HEK293 (cell line): Measurements from ENCODE around the gene RETREG2.
"Not testable (repeated sequence)": the region's sequence is repeated elsewhere in the genome, so short reads cannot be mapped to it uniquely, and the experiment has no call there.

Experiments
- CTCF ChIA-PET: fragments of 350-600 bp; formaldehyde crosslinking; extraction: SDS; loops from one replicate; lab custom pipeline; 2021; ENCODE audit warnings: antibody characterized with exemption; lab: Yijun Ruan, JAX
- POLR2A ChIA-PET: fragments of 300-600 bp; formaldehyde crosslinking; extraction: SDS; loops from one replicate; lab custom pipeline; 2020; ENCODE audit warnings: antibody characterized with exemption, inconsistent platforms; lab: Yijun Ruan, JAX
- H3K27ac ChIP-seq: fragments of 200-500 bp; sonication (Bioruptor generic); 2 replicates; pipeline ENCODE4 v1.5.1; 2014; ENCODE audit warnings: low read depth, low read length, control low read depth, inconsistent platforms; ENCODE audit errors: extremely low read depth
- H3K36me3 ChIP-seq, 2 experiments: fragments of 200-500 bp in 1 of 2; sonication (Bioruptor generic) in 1 of 2; 1 replicate in 1 of 2; 2 replicates in 1 of 2; pipeline ENCODE4 v1.5.1; 2014 to 2017; ENCODE audit warnings: inconsistent platforms in 2 of 2, low read length in 2 of 2; ENCODE audit not compliant: control insufficient read depth in 2 of 2, insufficient read depth in 1 of 2
- H3K4me1 ChIP-seq: fragments of 200-500 bp; sonication (Bioruptor generic); 2 replicates; pipeline ENCODE4 v1.5.1; 2014; ENCODE audit warnings: mild to moderate bottlenecking, low read length, inconsistent platforms; ENCODE audit not compliant: control insufficient read depth, insufficient read depth
- H3K4me3 ChIP-seq: 2 replicates; pipeline ENCODE4 v1.5.1; 2011; ENCODE audit warnings: low read depth, mild to moderate bottlenecking, control low read depth, low read length, moderate library complexity
- H3K9me3 ChIP-seq: fragments of 200-500 bp; sonication (Bioruptor generic); 2 replicates; pipeline ENCODE4 v1.5.1; 2014; ENCODE audit warnings: low read depth, low read length, inconsistent platforms; ENCODE audit not compliant: control insufficient read depth, insufficient read depth
- FEZF1 ChIP-seq: fragments of 450-650 bp; formaldehyde crosslinking; IDR thresholded peaks from 2 replicates; pipeline ENCODE4 v1.5.1; 2016; ENCODE audit warnings: missing biosample characterization, missing genetic modification characterization
- GLIS1 ChIP-seq: fragments of 450-650 bp; formaldehyde crosslinking; IDR thresholded peaks from 2 replicates; pipeline ENCODE4 v1.5.1; 2016; ENCODE audit warnings: missing biosample characterization, missing genetic modification characterization
- HIC1 ChIP-seq: fragments of 450-650 bp; formaldehyde crosslinking; IDR thresholded peaks from 2 replicates; pipeline ENCODE4 v1.5.1; 2016; ENCODE audit warnings: missing biosample characterization, missing genetic modification characterization
- MZF1 ChIP-seq: fragments of 450-650 bp; formaldehyde crosslinking; IDR thresholded peaks from 2 replicates; pipeline ENCODE4 v1.5.1; 2017; ENCODE audit warnings: missing biosample characterization, missing genetic modification characterization, borderline replicate concordance
- OSR2 ChIP-seq: fragments of 450-650 bp; formaldehyde crosslinking; IDR thresholded peaks from 2 replicates; pipeline ENCODE4 v1.5.1; 2016; ENCODE audit warnings: missing biosample characterization, missing genetic modification characterization
- SP2 ChIP-seq: fragments of 450-650 bp; formaldehyde crosslinking; IDR thresholded peaks from 2 replicates; pipeline ENCODE4 v1.5.1; 2016; ENCODE audit warnings: missing biosample characterization, missing genetic modification characterization
- SP7 ChIP-seq: fragments of 450-650 bp; formaldehyde crosslinking; IDR thresholded peaks from 2 replicates; pipeline ENCODE4 v1.5.1; 2016; ENCODE audit warnings: missing biosample characterization, missing genetic modification characterization
- ZBTB17 ChIP-seq: fragments of 450-650 bp; formaldehyde crosslinking; IDR thresholded peaks from 2 replicates; pipeline ENCODE4 v1.5.1; 2016; ENCODE audit warnings: missing biosample characterization, missing genetic modification characterization
- ZBTB44 ChIP-seq: fragments of 450-650 bp; IDR thresholded peaks from 2 replicates; pipeline ENCODE4 v1.5.1; 2018; ENCODE audit warnings: missing biosample characterization, mild to moderate bottlenecking, missing genetic modification characterization
- ZBTB8A ChIP-seq: fragments of 450-650 bp; formaldehyde crosslinking; IDR thresholded peaks from 2 replicates; pipeline ENCODE4 v1.5.1; 2016; ENCODE audit warnings: missing biosample characterization, missing genetic modification characterization
- ZEB2 ChIP-seq: fragments of 450-650 bp; formaldehyde crosslinking; IDR thresholded peaks from 2 replicates; pipeline ENCODE4 v1.5.1; 2016; ENCODE audit warnings: missing biosample characterization, missing genetic modification characterization
- ZFP37 ChIP-seq: fragments of 450-650 bp; formaldehyde crosslinking; IDR thresholded peaks from 2 replicates; pipeline ENCODE4 v1.5.1; 2016; ENCODE audit warnings: missing biosample characterization, missing genetic modification characterization
- ZIC2 ChIP-seq: fragments of 450-650 bp; formaldehyde crosslinking; IDR thresholded peaks from 2 replicates; pipeline ENCODE4 v1.5.1; 2016; ENCODE audit warnings: missing biosample characterization, missing genetic modification characterization
- ZNF10 ChIP-seq: fragments of 450-650 bp; formaldehyde crosslinking; IDR thresholded peaks from 2 replicates; pipeline ENCODE4 v1.5.1; 2017; ENCODE audit warnings: missing biosample characterization, missing genetic modification characterization
- ZNF18 ChIP-seq: fragments of 450-650 bp; formaldehyde crosslinking; IDR thresholded peaks from 2 replicates; pipeline ENCODE4 v1.5.1; 2016; ENCODE audit warnings: missing biosample characterization, missing genetic modification characterization
- ZNF2 ChIP-seq: fragments of 450-650 bp; formaldehyde crosslinking; IDR thresholded peaks from 2 replicates; pipeline ENCODE4 v1.5.1; 2016; ENCODE audit warnings: missing biosample characterization, missing genetic modification characterization
- ZNF341 ChIP-seq: fragments of 450-650 bp; formaldehyde crosslinking; IDR thresholded peaks from 2 replicates; pipeline ENCODE4; 2016; ENCODE audit warnings: low read depth, missing biosample characterization, missing genetic modification characterization
- ZNF423 ChIP-seq: fragments of 450-650 bp; formaldehyde crosslinking; IDR thresholded peaks from 2 replicates; pipeline ENCODE4 v1.5.1; 2016; ENCODE audit warnings: missing biosample characterization, missing genetic modification characterization
- ZNF449 ChIP-seq: fragments of 450-650 bp; formaldehyde crosslinking; IDR thresholded peaks from 2 replicates; pipeline ENCODE4 v1.5.1; 2017; ENCODE audit warnings: missing biosample characterization, mild to moderate bottlenecking, missing genetic modification characterization, moderate library complexity
- ZNF501 ChIP-seq: fragments of 450-650 bp; formaldehyde crosslinking; IDR thresholded peaks from 2 replicates; pipeline ENCODE4 v1.5.1; 2016; ENCODE audit warnings: missing biosample characterization, missing genetic modification characterization
- ZNF561 ChIP-seq: fragments of 450-650 bp; IDR thresholded peaks from 2 replicates; pipeline ENCODE4 v1.5.1; 2018; ENCODE audit warnings: missing biosample characterization, missing genetic modification characterization, borderline replicate concordance
- ZNF600 ChIP-seq: fragments of 450-650 bp; formaldehyde crosslinking; IDR thresholded peaks from 2 replicates; pipeline ENCODE4 v1.5.1; 2016; ENCODE audit warnings: missing biosample characterization, missing genetic modification characterization
- ZNF660 ChIP-seq: fragments of 450-650 bp; IDR thresholded peaks from 2 replicates; pipeline ENCODE4 v1.5.1; 2018; ENCODE audit warnings: missing biosample characterization, mild to moderate bottlenecking, missing genetic modification characterization
- ZNF843 ChIP-seq: fragments of 450-650 bp; formaldehyde crosslinking; IDR thresholded peaks from 2 replicates; pipeline ENCODE4 v1.5.1; 2016; ENCODE audit warnings: missing biosample characterization, missing genetic modification characterization
- ZSCAN30 ChIP-seq: fragments of 450-650 bp; IDR thresholded peaks from 2 replicates; pipeline ENCODE4 v1.5.1; 2018; ENCODE audit warnings: missing biosample characterization, mild to moderate bottlenecking, missing genetic modification characterization, moderate library complexity

The RETREG2 gene

GRCh38 chr2:219199470-219200211 lies 21.6 kb downstream of the RETREG2 start:
- no peaks in the 10 kb centered on the region for H3K36me3 ChIP-seq
- H3K27ac ChIP-seq = no peak overlapping the region
- POLR2A ChIA-PET = interaction anchor here (1.3 kb wide), 1 partner anchor 23 kb away, joined by 4 read pairs; the partner anchor contains the start of gene CNPPD1
- no peaks in the 10 kb centered on the region; the same call in 1 of the 2 replicates for H3K4me1 ChIP-seq
- no peak overlapping the region for H3K4me3 ChIP-seq
- TF ChIP-seq SP7 (no peak), ZBTB17 (tag by site-specific recombination) (peak; percentile 24; the same call in 1 of the 2 replicates)
- CTCF ChIA-PET = interaction anchor here (0.6 to 0.7 kb wide), 2 partner anchors 95 to 669 kb away, joined by 3 read pairs; no protein-coding TSS in a partner anchor
- H3K9me3 ChIP-seq = no peaks in the 10 kb centered on the region

- H3K4me3 ChIP-seq, H3K27ac ChIP-seq, H3K9me3 ChIP-seq, H3K4me1 ChIP-seq, H3K36me3 ChIP-seq, CTCF ChIA-PET: not testable (repeated sequence)
- POLR2A ChIA-PET = interaction anchor here (1.3 kb wide), 1 partner anchor 24 kb away, joined by 4 read pairs; the partner anchor contains the start of gene CNPPD1
- TF ChIP-seq ZNF843 (tag by site-specific recombination) = 0 out of 2 replicates have a peak, but pooled peaks have one; percentile 44
- 0 out of 2 replicates have a peak, but pooled peaks have one; percentile 63 for TF ChIP-seq ZNF660
- peak; percentile 79 for TF ChIP-seq OSR2 (tag by site-specific recombination)
- peak; percentile 54; the same call in 1 of the 2 replicates for TF ChIP-seq ZNF449 (tag by site-specific recombination)
- TF ChIP-seq FEZF1 (tag by site-specific recombination) = peak; percentile 94
- peak; percentile 43; the same call in 1 of the 2 replicates for TF ChIP-seq ZBTB8A (tag by site-specific recombination)
- TF ChIP-seq ZNF600 (tag by site-specific recombination) = peak; percentile 25; the same call in 1 of the 2 replicates
- peak; percentile 50; the same call in 1 of the 2 replicates for TF ChIP-seq ZNF2
- TF ChIP-seq ZFP37 (tag by site-specific recombination) = peak; percentile 56; the same call in 1 of the 2 replicates
- peak; percentile 27; the same call in 1 of the 2 replicates for TF ChIP-seq ZNF423 (tag by site-specific recombination)
- peak; percentile 81; the same call in 1 of the 2 replicates for TF ChIP-seq ZNF501 (tag by site-specific recombination)
- peak; percentile 57; the same call in 1 of the 2 replicates for TF ChIP-seq ZEB2 (tag by site-specific recombination)
- peak; percentile 53 for TF ChIP-seq SP7
- peak; percentile 58 for TF ChIP-seq ZBTB17 (tag by site-specific recombination)
- TF ChIP-seq ZNF341 (tag by site-specific recombination) = peak; percentile 69
- TF ChIP-seq GLIS1 (tag by site-specific recombination) = peak; percentile 20; the same call in 1 of the 2 replicates
- peak; percentile 79; the same call in 1 of the 2 replicates for TF ChIP-seq ZNF561 (tag by site-specific recombination)
- peak; percentile 40 for TF ChIP-seq SP2 (tag by site-specific recombination)
- 0 out of 2 replicates have a peak, but pooled peaks have one; percentile 24 for TF ChIP-seq HIC1 (tag by site-specific recombination)
- peak; percentile 62 for TF ChIP-seq ZNF18 (tag by site-specific recombination)
- 0 out of 2 replicates have a peak, but pooled peaks have one; percentile 46 for TF ChIP-seq MZF1 (tag by site-specific recombination)
- TF ChIP-seq ZIC2 (tag by site-specific recombination) = peak; percentile 71
- peak; percentile 45; the same call in 1 of the 2 replicates for TF ChIP-seq ZBTB44
- TF ChIP-seq ZSCAN30 (tag by site-specific recombination) = peak; percentile 83
- TF ChIP-seq ZNF10 (tag by site-specific recombination) = 0 out of 2 replicates have a peak, but pooled peaks have one; percentile 21
Observed at GRCh38 chr2:219200502-219201326, 22.6 kb downstream of the RETREG2 start.
